Measurements from ENCODE around the gene HS3ST6.
A peak's percentile ranks its signal among the peaks of the same experiment; 100 is the strongest.
"Not testable (repeated sequence)": the region's sequence is repeated elsewhere in the genome, so short reads cannot be mapped to it uniquely, and the experiment has no call there.

The HS3ST6 gene

DNA sequence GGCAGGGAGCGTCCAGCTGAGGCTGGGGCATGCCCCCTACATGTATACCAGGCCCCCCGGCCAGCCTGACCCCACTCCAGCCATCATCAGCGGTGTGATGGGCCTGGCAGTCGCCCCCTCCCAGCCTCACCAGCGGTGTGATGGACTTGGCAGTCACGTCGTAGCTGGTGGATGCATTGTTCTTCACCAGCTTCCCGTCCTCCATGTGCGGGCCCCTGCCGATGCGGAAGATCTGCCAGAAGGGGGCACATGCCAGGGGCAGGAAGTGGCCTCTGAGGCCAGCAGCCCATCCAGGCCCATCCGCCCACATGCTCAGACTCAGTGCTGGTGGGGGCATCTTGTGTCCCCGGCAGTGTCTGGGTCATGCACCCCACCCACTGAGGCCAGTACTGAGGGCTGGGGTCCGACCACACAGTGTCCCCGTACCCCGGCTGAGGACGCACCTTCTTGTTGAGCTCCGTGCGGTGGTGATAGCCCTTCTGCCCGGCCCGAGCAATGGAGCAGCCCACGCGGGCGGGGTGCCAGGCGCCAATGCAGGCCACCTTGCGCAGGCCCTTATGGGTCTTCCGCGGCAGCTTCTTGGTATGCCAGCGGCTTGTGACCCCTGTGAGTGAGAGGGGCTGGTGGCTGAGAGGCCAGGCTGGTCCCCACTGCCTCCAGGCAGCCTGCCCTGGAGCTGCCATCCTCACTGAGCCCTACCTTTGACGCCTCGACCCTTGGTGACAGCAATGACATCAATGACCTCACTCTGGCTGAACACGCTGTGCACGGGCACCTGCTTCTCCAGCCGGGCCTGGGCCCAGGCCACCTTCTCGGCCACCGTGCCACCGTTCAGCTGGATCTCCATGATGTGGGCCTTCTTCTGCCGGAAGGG is 28.5 kb upstream of the HS3ST6 start:
- DNase-seq, result no peak

DNA sequence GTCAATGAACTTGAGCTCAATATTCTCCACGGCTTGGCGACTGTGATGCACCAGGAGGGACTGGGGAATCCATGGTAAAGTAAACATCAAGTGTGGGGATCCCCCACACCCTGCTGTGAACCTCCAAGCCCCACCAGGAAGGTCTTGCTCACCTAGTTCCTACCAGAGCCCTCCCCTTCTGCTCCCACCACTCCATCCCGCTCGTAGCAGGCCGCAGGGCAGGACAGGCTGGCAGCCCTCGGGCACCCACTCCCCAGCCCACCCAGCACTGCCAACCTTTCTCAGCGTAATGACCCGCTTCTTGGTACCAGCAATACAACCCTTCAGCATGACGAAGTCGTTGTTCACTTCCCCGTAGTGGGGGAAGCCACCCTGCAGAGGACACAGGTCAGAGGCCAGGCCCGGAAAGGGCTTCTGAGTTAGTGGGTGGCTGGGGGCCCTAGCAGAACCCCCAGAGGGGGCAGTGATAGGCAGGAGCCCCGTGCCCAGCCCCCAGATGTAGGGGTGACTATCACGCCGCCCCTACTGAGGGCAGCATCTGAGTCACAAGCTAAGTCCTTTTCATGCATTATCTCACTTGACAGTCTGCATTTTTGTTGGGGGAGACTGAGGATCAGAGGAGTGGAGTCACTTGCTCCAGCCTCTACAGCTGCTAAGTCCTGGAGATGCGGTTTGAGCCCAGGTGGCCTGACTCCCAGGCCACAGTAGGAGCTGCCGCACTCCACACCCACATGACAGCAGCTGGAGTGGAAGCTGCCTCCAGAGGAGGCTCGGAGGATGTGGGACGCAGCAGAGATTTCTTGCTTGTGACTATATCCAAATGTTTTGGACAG is 27.6 kb upstream of the HS3ST6 start:
- no peak for DNase-seq

DNA sequence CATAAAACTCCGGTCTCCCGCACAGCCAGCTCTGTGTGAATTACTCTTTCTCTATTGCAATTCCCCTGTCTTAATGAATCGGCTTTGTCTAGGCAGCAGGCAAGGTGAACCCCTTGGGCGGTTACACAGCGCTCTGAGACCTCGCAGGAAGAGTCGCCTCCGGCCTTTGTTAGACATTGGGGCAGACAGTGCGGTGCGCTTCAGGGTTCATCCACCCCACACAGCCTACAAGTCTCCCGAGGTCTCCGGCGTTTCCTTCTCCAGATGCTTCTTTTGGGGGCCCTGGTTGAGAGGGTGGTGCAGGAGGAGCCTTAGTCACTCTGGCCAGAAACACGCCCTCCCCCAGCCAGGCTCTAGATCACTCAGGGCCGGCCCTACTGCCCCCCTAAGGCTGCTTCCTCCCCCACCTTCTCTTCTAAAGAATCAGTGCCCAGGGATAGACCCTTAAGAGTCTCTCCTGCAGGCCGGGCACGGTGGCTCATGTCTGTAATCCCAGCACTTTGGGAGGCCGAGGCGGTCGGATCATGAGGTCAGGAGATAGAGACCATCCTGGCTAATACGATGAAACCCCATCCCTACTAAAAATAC is 26.5 kb upstream of the HS3ST6 start:
- DNase-seq, result no peak

DNA sequence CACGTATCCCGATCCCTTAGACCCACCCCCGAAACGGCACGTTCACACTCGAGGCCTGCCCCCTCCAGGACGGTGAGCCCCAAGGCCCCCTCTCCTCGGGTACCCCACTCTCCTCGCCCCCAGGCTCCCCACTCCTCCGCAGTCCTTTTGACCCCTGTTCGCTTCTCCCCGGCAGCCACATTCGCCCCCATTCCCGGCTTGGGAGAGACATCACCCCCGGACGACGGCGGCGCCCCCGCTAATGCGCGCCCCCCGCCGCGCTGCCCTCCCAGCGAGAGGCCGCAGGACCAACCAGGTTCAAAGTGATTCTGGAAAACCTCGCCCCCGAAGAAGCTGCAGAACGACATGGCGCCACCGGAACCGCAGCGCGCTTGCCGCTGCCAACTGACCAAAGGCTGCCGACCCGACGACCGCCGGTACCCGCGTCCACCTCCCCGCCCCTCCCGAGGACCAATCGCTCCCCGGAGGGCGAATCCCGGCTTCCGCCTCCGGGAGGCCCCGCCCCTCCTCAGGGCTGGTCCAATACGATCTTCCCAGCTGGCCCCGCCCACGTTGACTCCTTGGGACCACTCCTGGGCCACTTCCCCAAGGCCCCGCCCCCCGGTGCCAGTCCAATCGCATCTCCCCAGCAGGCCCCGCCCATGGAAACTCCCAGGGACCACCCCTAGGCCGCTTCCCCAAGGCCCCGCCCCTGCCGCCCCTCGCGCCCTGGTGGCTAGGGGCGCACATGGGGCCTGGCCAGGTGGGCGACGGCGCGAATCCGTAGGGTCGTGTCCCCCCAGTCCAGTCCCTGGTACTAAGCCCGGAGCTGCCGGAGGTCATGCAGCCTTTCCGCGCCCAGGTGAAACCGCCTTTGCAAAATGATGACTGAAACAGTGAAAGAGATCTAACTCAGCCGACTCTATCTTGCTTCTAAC is 24.9 kb upstream of the HS3ST6 start, which contains the start of gene MSRB1:
MSRB1 (minus strand) TSS at position 390 of the 917 bp plus-strand sequence; CDS start at position 347, 43 bp downstream.
- DNase-seq, result peak; percentile 99

DNA sequence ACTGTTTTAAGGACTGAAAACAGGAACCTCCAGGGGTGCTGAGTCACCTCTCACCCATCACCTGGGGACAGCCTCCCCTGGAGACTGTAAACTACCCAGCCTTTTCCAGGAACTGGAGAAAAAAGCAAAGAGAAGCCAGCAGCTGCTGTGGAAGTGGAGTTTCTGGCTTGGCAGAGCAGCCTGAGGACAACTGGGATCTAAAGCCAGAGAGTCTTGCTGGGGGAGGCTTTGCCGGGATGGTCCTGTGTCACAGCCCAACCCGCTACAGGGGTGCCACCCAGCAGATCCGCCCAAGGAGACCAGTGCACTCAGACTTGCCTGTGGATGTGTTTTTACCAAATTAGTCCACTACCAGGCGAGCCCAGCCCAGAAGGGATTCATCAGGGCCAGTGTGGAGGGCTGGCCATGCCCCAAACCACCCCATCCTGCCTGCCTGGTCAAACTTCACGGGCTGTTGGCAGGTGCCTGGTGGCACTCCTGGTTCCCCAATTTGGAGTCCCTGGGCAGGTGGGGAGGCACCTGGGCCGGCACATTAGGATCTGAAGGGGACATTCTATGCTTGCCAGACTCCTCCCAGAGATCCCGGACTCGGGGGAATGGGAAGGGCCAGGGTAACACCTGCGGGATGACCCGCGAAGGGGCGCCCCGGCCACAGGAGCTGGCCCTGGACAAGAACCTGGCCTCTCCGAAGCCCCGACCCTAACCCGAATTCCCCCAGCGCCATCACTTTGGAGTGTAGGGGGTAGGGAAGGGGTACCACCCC is 24.0 kb upstream of the HS3ST6 start:
- DNase-seq, result no peak

DNA sequence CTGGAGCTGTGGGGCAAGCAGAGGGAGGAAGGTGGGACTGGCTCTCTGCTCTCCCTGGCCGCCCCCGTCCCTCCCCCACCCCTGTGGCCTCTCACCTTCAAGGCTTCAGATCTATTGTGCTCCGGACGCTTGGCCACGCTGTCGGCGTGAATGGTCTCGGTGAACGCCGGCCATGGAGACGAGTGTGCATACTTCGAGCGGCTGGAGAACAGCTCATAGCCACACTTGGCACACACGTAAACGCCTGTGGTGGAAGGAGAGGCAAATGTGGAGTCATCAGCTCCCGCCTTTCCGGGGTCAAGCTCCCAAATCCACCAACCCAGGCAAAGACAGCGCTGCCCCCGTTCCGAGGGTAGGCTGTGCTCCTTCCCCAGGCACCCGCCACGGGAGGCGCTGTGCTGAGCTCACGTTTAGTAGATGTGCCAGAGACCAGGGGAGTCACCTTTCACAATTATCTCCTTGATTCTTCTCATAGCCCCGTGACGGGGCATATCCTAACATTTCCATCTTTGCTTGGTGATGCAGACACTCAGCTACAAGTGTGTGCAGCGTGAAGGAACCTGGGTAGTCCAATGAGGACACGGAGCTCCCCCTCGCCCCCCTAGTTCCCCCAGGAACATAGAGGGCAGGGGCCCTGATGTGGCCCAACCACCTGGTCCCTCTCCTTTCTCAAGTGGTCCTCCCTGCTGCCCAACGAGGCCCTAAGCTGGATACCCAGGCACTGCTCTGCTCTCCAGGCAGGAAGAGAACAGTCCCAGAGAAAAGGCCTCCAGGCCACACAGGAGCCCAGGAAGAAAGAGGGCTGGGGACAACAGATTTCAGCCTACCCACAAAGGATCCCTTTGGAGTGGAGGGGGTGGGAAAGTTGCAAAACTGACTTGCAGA is 23.2 kb upstream of the HS3ST6 start:
- no peak for DNase-seq

DNA sequence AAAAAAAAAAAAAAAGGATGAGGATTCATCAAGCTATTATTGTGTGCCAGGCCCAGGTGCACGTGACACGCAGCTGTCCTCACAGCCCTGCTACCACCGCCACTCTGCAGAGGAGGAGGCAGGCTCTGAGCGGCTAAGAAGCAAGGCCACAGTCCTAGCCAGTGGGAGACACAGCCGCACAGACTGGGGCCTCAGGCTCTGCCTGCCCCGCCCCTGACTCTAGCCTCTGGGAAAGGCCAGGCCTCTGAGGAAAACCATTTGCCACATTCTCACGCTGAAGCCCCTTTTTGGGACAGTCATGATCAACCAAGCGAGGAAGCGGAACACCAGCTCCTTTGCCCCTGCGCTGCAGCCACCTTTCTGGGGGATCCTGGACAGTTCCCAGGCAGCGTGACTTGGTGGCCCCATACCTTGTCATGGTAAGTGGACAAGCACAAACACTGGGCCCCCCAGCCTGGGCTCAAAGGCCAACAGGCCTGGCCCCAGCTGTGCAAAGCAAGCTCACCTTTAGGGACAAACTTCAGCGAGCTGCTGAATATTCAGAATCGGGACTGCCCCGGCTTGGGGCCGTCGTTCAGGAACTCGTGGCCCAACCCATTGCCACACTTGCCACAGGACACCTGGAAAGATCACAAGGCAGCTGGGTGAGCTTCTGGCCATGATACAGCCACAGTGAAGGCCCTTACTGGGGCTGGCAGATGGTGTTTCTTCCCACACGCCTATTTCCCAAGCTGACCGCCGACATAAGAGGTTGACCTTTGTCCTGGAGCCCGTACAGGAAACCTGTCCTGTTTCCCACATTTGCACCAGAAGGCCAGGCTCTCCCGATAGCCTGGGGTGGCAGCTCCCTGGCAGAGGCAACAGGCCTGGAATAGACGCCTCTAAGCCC is 22.3 kb upstream of the HS3ST6 start:
- no peak for DNase-seq

DNA sequence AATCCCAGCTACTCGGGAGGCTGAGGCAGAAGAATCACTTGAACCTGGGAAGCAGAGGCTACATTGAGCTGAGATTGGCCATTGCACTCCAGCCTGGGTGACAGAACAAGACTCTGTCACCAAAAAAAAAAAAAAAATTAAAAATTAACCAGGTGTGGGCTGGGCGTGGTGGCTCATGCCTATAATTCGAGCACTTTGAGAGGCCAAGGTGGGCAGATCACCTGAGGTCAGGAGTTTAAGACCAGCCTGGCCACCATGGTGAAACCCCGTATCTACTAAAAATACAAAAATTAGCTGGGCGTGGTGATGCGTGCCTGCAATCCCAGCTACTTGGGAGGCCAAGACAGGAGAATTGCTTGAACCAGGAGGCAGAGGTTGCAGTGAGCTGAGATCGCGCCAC is 21.6 kb upstream of the HS3ST6 start:
- DNase-seq, result not testable (repeated sequence)

DNA sequence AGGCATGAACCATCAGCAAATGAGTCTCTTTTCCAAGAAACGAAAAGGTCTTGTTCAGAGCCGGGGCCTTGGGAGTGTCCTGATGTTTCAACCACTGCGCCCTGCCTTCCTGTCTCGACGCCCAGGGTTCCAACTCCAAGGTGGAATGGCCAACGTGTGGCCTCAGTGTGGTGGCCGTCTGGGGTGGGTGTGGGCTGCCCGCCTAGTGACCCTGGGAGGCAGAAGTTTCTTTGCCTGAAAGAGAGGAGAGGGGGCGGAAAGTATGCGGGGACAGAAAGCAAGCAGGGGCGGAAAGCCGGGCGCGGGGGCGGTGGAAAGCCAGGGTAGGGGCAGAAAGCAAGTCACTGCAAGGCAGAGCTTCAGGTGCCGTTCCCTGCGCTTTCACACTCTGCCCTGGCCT is 20.7 kb upstream of the HS3ST6 start:
- no peak for DNase-seq

DNA sequence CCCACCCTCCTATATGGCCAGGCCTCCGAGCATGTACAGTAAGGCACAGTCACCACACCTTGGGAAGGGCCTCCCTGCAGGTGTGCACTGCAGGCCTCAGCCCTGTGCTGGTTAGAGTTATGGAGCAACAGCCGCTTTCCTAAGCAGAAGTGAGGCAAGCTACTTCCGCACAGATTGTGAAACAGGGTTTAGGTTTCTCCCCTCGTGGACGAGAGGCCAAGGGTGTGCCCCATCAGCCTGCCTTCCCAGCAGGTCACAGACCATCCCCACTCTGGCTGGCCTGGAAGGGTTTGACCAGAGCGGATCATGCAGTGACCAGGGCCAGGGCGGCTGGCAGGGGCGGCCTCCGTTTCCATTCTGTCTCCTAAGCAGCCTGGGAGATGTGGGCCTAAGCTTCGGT is 20.1 kb upstream of the HS3ST6 start:
- DNase-seq, result no peak

DNA sequence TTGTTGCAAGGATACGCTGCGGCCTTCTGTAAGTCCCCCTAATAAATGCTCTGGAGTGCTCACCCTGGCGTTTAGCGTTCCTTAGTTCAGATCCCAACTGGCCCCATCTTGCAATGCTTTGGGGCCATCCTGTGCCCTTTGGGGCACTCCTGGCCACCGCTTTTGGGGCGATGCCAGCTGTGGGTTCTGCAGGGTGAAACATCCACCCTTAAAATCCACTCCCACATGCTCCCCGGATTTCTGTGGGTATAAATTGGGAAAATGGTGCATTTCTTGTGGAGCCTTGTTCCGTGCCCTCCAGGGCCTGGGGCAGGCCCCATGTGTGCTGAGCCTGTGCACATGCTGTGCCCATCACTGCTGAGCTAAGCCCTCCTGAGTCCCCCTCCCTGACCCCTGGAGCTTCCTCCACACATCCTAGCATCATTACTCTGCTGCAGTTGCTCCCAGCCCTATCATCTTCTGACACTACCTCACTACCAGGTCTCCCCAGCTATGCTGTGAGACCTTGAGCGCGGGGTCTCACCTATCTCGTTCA is 18.8 kb upstream of the HS3ST6 start:
- no peak for DNase-seq

DNA sequence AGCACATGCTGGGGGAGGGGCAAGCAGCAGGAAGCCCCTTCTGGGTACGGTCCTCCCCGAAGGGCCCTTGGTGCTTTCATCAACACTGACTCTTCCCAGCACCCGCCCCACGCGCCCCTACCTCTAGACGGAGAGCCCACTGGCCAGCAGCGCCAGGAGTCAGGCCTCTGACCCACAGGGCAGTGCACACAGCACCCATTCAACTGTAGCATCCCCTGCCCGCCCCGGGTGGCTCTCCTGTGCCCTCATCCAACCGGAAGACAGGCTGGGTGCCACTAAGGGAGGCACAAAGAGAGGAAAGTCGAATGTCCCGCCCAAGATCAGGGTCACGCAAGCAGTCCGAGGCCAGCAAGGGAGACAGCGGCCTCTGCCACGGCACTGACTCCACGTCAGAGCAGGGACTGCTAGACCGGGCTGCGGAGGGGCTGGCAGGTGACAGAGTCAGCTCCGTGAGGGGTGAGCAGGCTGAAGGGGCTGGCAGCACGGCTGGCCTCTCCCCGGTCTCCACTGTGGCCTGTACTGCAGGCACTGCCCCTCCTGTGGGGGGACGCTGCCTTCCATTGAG is 15.0 kb upstream of the HS3ST6 start:
- DNase-seq, result no peak

DNA sequence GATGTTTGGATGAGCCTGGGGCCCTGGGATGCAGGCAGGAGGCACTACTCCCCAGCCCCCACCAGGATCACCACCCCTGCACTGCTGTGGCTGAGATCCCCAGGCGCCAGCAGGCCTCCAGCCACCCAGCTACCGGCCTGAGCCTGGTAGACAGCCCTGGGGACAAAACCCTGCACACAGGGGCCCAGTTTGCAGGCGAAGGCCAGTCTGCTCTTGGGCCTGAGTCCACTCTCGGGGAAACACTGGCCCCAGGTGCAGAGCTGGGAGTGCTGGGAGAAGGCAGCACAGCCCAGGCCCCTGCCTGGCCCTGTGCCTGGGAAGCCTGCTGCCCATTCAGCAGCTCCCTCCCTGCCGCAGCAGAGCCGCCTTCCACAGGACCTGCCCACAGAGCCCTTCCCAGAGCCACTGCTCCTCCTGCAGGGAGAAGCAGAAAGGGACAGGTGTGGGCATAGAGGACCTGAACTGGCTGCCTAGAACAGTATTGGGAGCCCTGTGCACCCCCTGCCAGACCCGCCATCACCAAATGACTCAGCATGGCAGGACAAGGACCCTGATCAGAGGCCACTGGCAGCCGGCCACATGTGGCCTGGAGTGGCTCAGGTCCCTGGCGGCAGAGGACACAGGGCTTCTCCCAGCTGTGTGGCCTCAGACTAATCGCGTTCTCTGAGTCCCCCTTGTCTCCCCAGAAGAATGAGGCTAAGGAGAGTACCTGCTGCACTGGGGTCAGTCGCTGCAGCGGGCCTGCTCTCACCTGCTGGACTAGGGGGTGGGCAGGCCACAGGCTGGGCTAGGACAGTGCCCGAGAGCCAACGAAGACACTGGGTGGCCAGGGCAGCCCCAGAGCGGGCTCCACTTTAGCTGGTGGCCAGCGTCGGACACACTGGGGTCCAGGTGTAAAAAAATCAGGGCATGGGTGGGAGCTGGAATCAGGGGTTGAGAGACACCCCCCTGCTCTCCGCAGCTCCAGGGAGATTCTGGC is 14.1 kb upstream of the HS3ST6 start:
- DNase-seq, result no peak

DNA sequence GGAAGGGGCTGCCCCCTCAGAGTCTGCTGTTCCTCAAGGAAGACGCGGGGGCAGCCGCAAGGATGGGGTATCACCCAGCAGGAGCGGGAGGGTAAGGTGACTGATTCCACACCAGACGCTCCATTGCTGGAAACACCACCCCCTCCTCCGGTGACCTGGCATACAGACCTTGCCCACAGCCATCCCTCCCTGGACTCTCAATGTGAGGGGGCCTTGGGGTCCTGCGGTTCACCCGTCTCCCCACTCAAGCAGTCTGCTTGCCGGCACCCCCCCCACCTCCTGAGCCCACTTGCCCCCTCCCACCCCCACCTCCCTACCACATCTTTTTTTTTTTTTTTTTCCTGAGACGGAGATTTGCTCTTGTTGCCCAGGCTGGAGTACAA is 12.1 kb upstream of the HS3ST6 start:
- DNase-seq, result no peak

DNA sequence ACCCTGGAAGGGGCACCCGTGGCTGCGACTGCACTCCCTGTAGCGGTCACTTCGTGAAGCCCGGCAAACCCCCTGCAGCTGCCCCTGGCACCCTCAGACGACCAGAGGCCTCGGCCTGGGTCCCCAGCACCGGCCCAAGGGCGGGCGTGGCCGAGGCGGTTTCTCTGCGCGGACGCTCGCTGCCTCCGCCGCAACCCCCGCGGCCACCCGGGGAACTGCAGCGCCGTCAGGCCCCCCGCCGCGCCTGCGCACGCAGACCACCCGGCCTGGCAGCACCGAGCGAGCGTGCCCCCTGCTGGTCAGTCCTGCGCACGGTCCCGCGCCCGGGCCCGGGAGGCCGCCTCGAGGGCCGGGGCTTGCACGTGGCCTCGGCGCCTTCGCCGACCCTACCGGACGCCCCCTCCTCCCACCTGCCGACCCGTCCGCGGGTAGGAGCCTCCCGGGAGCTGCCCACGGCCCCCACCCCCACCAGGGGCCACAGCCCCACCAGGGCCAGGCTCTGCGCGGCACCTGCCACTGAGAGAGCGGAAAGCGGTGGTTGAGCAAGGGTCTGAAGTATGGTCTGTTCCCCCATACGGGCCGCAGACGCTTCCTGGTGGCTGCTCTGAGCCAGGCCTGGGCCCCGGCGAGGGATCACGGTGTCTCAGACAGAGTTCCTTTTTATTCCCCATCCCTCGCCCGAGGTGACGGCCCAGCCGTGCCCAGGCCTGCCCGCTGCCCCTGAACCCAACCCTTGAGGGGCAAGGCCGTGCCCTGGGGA is 11.5 kb upstream of the HS3ST6 start:
- DNase-seq, result peak; percentile 82

DNA sequence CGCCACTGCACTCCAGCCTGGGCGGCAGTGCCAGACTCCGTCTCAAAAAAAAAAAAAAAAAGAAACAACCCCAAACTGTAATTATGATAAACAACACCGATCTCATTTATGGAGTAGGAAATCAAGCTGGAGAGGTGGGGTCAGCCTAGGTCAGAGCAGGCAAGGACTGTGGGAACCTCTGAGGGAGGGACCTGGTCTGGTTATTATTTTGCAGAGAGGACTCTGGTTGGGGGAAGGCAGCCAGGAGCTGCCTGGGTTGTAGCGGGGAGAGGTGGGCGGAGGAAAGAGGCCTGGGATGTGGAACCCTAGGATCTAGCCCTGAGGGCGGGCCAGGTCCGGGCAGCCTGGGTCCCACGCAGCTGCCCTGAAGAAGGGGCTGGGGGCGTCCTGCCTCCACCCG is 10.9 kb upstream of the HS3ST6 start:
- DNase-seq, result peak; percentile 72

DNA sequence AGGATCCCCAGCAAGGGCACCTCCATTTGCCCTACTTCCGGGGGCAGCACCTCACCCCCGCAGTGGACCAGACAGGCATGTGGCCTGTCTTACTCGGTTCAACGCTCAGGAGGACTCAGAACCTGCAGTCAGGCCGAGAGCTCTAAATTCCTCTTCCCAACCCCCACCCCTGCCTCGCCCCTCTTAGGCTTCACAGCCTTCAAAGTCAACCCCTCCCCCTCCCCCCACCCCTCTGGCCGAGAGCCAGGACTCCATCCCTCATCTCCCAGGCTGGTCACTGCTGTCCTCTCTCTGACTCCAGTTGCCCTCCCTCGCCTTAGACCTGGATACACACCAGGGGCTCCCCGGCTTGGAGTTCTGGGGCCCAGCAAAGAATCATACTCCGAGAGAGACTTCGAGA is 8.1 kb upstream of the HS3ST6 start:
- no peak for DNase-seq

All from NCI-H2227 treated with DMSO at 0.1 percent for 48 hours (cell line).